Measurements from ENCODE around the gene ACOT6.
"Not testable (repeated sequence)": the region's sequence is repeated elsewhere in the genome, so short reads cannot be mapped to it uniquely, and the experiment has no call there.

Gene ACOT6

GRCh38 chr14:73655851-73656250 lies 43.5 kb downstream of the ACOT6 start (continued):
- TF ChIP-seq OSR2 (tag by site-specific recombination; IDR thresholded peaks at IDR 0.05) (no peak), ZNF692 (tag by site-specific recombination; IDR thresholded peaks at IDR 0.05) (no peak), ZNF560 (tag by site-specific recombination; IDR thresholded peaks at IDR 0.05; ENCODE audit: borderline replicate concordance) (no peak)

GRCh38 chr14:73659202-73659601 lies 46.9 kb downstream of the ACOT6 start:
- H3K9me3 ChIP-seq (ENCODE audit: control insufficient read depth, insufficient read depth, low read depth, low read length); H3K27ac ChIP-seq (ENCODE audit: extremely low read depth, low read depth, low read length); H3K36me3 ChIP-seq (ENCODE audit: control insufficient read depth in 2 of 2, insufficient read depth in 1 of 2, low read length in 2 of 2); POLR2A ChIA-PET; H3K4me1 ChIP-seq (ENCODE audit: control insufficient read depth, insufficient read depth, low read length); H3K4me3 ChIP-seq (ENCODE audit: low read depth, low read length): not testable (repeated sequence)
- TF ChIP-seq KLF1 (tag by site-specific recombination; IDR thresholded peaks at IDR 0.05) = 0 out of 2 replicates have a peak, but pooled peaks have one; percentile 17
- CTCF ChIA-PET = interaction anchor here (0.6 kb wide), 1 partner anchor 755 kb away, joined by 4 read pairs; no protein-coding TSS in a partner anchor

GRCh38 chr14:73660511-73660910 lies 48.2 kb downstream of the ACOT6 start:
- TF ChIP-seq ATF2 (tag by site-specific recombination; IDR thresholded peaks at IDR 0.05; ENCODE audit: low read depth) = no peak
- H3K4me3 ChIP-seq (ENCODE audit: low read depth, low read length) = no peak overlapping the region
- H3K9me3 ChIP-seq (ENCODE audit: control insufficient read depth, insufficient read depth, low read depth, low read length) = no peaks in the 10 kb centered on the region
- H3K36me3 ChIP-seq (ENCODE audit: control insufficient read depth in 2 of 2, insufficient read depth in 1 of 2, low read length in 2 of 2) = peaks cover 0 to 3% of the 10 kb centered on the region in 2 experiments; a peak in 1 of 3 replicates
- H3K4me1 ChIP-seq (ENCODE audit: control insufficient read depth, insufficient read depth, low read length) = no peaks in the 10 kb centered on the region
- no peak overlapping the region for H3K27ac ChIP-seq (ENCODE audit: extremely low read depth, low read depth, low read length)
- ChIA-PET CTCF (interaction anchor here (0.6 to 0.8 kb wide), 3 partner anchors 13 to 144 kb away, joined by 3 read pairs; no protein-coding TSS in a partner anchor), POLR2A (no interaction called here)

- H3K36me3 ChIP-seq (ENCODE audit: control insufficient read depth in 2 of 2, insufficient read depth in 1 of 2, low read length in 2 of 2) = peaks cover 0 to 3% of the 10 kb centered on the region in 2 experiments; a peak in 1 of 3 replicates
- H3K9me3 ChIP-seq (ENCODE audit: control insufficient read depth, insufficient read depth, low read depth, low read length) = no peaks in the 10 kb centered on the region
- TF ChIP-seq ZNF530 (tag by site-specific recombination; IDR thresholded peaks at IDR 0.05; ENCODE audit: low read depth) (no peak), ZSCAN23 (tag by site-specific recombination; IDR thresholded peaks at IDR 0.05) (no peak), ZNF791 (tag by site-specific recombination; IDR thresholded peaks at IDR 0.05) (no peak)
- no peak overlapping the region for H3K27ac ChIP-seq (ENCODE audit: extremely low read depth, low read depth, low read length)
- no peaks in the 10 kb centered on the region for H3K4me1 ChIP-seq (ENCODE audit: control insufficient read depth, insufficient read depth, low read length)
- ChIA-PET CTCF (interaction anchor here (0.6 to 1.1 kb wide), 7 partner anchors 11 to 366 kb away, joined by 3 to 4 read pairs (median 3); no protein-coding TSS in a partner anchor), POLR2A (interaction anchor here (0.6 to 1.1 kb wide), 4 partner anchors 18 to 324 kb away, joined by 3 to 5 read pairs (median 3); partner anchors contain the start of gene DNAL1)
- no peak overlapping the region for H3K4me3 ChIP-seq (ENCODE audit: low read depth, low read length)
Measured at GRCh38 chr14:73661872-73662271, 49.6 kb downstream of the ACOT6 start.

- Histone ChIP-seq H3K9me3 (ENCODE audit: control insufficient read depth, insufficient read depth, low read depth, low read length) (no peaks in the 10 kb centered on the region), H3K27ac (ENCODE audit: extremely low read depth, low read depth, low read length) (no peak overlapping the region), H3K4me1 (ENCODE audit: control insufficient read depth, insufficient read depth, low read length) (no peaks in the 10 kb centered on the region), H3K36me3 (ENCODE audit: control insufficient read depth in 2 of 2, insufficient read depth in 1 of 2, low read length in 2 of 2) (peaks cover 0 to 3% of the 10 kb centered on the region in 2 experiments; a peak in 1 of 3 replicates), H3K4me3 (ENCODE audit: low read depth, low read length) (no peak overlapping the region)
- TF ChIP-seq ZNF549 (tag by site-specific recombination; IDR thresholded peaks at IDR 0.05) (no peak), ZNF48 (tag by site-specific recombination; IDR thresholded peaks at IDR 0.05) (no peak), ZNF366 (tag by site-specific recombination; conservative IDR thresholded peaks at IDR 0.05) (0 out of 2 replicates have a peak, but pooled peaks have one; percentile 30), ZNF280D (tag by site-specific recombination; IDR thresholded peaks at IDR 0.05) (no peak), SP7 (tag by site-specific recombination; IDR thresholded peaks at IDR 0.05) (0 out of 2 replicates have a peak, but pooled peaks have one; percentile 36), SETDB1 (IDR thresholded peaks at IDR 0.05; ENCODE audit: insufficient read length, low read length) (peak; percentile 38), ZBTB17 (tag by site-specific recombination; IDR thresholded peaks at IDR 0.05) (peak; percentile 51; the same call in 1 of the 2 replicates), GFI1B (tag by site-specific recombination; IDR thresholded peaks at IDR 0.05) (0 out of 2 replicates have a peak, but pooled peaks have one; percentile 17), ZNF548 (tag by site-specific recombination; IDR thresholded peaks at IDR 0.05) (no peak), PRDM1 (tag by site-specific recombination; IDR thresholded peaks at IDR 0.05) (peak; percentile 50; the same call in 1 of the 2 replicates), OSR2 (tag by site-specific recombination; IDR thresholded peaks at IDR 0.05) (peak; percentile 98)
- ChIA-PET POLR2A (interaction anchor here (0.6 to 1.1 kb wide), 4 partner anchors 18 to 135 kb away, joined by 3 to 5 read pairs (median 3); partner anchors contain the start of gene DNAL1), CTCF (interaction anchor here (0.6 to 1.7 kb wide), 13 partner anchors 9 to 367 kb away, joined by 3 to 9 read pairs (median 3); partner anchors contain the start of gene DNAL1)
Measured at GRCh38 chr14:73662487-73662943, 50.2 kb downstream of the ACOT6 start.
